ACC112 (cell line): ENCODE data around the gene HYAL2.

Experiments used
- H2AFZ ChIP-seq: fragments of 200-600 bp; sonication (generic); one replicate; pipeline ENCODE4 v1.6.0; 2017; ENCODE audit warnings: antibody characterized with exemption, low read length; ENCODE audit not compliant: unreplicated experiment
- H3K27ac ChIP-seq: fragments of 200-600 bp; sonication (generic); 2 replicates; pipeline ENCODE4 v1.5.1; 2014; ENCODE audit warnings: low read depth, mild to moderate bottlenecking, antibody characterized with exemption, low read length, moderate library complexity
- H3K27me3 ChIP-seq: fragments of 200-600 bp; sonication (generic); 2 replicates; pipeline ENCODE4 v1.6.1; 2014; ENCODE audit warnings: mild to moderate bottlenecking, antibody characterized with exemption, low read length, moderate library complexity, mixed read lengths; ENCODE audit not compliant: insufficient read depth
- H3K36me3 ChIP-seq: fragments of 200-600 bp; sonication (generic); 2 replicates; pipeline ENCODE4 v1.6.1; 2016; ENCODE audit warnings: mild to moderate bottlenecking, antibody characterized with exemption, low read length, moderate library complexity, mixed read lengths; ENCODE audit not compliant: insufficient read depth
- H3K4me1 ChIP-seq: fragments of 200-600 bp; sonication (generic); one replicate; pipeline ENCODE4 v1.6.1; 2016; ENCODE audit warnings: low read length, mixed read lengths; ENCODE audit not compliant: insufficient read depth, unreplicated experiment, control insufficient read depth
- H3K4me3 ChIP-seq: fragments of 200-600 bp; sonication (generic); 2 replicates; pipeline ENCODE4 v1.5.1; 2014; ENCODE audit warnings: mild to moderate bottlenecking, low read depth, low read length
- H3K79me2 ChIP-seq: fragments of 200-600 bp; sonication (generic); one replicate; pipeline ENCODE4 v1.6.0; 2016; ENCODE audit warnings: low read length; ENCODE audit not compliant: control insufficient read depth, unreplicated experiment, insufficient read depth

HYAL2 gene

DNA sequence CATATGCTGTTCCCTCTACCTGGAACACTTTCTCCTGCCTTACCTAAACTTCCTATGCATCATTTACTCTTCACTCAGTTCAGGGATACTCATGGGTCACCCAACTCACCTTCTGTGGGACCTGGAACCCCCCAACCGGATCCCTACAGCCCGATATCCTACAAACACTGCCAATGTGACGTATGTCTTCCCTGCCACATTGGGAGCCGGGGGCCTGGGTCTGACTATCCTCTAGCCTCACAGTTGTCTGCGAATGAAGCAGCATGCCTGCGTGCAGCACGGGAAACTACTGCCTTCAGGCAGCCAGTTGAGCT is 27.6 kb upstream of the HYAL2 start:
- H3K27me3 ChIP-seq: no peaks in the 10 kb centered on the region
- peaks cover 14% of the 10 kb centered on the region for H3K4me1 ChIP-seq
- H3K36me3 ChIP-seq: no peaks in the 10 kb centered on the region
- peaks cover 30% of the 10 kb centered on the region for H3K79me2 ChIP-seq
- peak overlapping the region; percentile 98 for H3K4me3 ChIP-seq
- H2AFZ ChIP-seq: peak overlapping the region; percentile 79
- peak overlapping the region; percentile 30; the same call in 1 of the 2 replicates for H3K27ac ChIP-seq

DNA sequence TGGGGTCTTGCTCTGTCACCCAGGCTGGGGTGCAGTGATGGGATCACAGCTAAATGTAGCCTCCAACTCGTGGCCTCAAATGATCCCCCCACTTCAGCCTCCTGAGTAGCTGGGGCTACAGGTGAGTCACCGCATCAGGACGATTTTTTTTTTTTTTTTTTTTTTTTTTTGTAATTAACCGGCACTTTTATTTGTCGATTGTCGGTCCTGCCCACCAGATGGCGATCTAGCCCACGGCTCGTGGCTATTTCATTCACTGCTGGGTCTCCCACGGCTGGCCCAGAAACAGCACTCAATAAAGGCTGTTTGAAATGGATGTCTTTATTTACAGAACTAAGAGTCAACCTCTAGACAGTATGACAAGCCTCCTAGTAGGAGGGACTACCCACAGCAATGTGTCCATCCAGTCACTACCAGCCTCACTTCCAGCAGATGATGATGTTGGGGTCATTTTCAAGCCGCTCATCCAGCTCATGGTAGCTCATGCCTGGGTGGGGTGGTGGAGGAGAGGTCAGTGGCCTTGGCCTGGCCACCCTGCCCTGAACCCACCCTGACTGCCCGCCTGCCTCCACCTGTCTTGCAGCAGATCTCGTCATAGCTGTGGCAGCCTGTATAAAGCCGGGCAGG is 24.8 kb upstream of the HYAL2 start:
- H3K27ac ChIP-seq: no peak overlapping the region
- H2AFZ ChIP-seq: no peak overlapping the region
- peaks cover 14% of the 10 kb centered on the region for H3K4me1 ChIP-seq
- no peak overlapping the region for H3K4me3 ChIP-seq
- H3K27me3 ChIP-seq: no peaks in the 10 kb centered on the region
- H3K36me3 ChIP-seq: no peaks in the 10 kb centered on the region
- peaks cover 18% of the 10 kb centered on the region for H3K79me2 ChIP-seq

DNA sequence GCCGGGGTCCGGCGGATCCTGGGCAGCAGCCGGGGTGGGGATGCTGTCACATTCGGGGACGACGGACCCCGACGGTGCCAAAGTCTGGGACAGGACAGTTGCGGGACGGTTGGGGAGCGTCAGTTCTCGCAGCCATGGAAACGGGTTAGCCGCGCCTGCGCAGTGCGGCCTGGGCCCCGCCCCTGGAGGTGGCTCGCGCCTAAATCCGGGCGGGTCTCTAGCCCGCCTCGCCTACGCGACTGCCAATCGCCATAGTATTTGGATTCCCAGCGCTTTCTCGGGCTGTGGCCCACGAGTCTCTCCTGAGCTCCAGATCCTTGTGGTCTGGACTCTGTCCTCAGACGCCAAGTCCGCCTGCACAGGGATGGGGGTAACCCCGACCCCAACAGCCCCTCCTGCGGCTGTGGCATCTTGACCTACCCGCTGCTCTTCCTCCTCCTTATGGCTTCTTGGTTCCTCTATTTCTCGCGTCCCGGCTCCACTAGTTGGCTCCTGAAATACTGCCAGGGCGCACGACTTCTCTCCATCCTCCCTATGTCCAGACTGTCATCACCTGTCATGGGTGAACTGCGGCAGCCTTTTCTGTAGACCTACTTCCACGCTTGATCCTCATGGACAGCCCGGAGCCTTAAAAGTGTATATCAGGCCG is 23.2 kb upstream of the HYAL2 start, which contains the start of gene ZMYND10:
ZMYND10 (minus strand) TSS at position 147 of the 649 bp plus-strand sequence. CDS start 153 bp downstream, outside the sequence.
- no peaks in the 10 kb centered on the region for H3K27me3 ChIP-seq
- peak within 1 kb of the TSS; percentile 83 for H2AFZ ChIP-seq
- H3K4me3 ChIP-seq: peak within 1 kb of the TSS; percentile 70
- H3K36me3 ChIP-seq: no peaks in the 10 kb centered on the region
- H3K79me2 ChIP-seq: peaks cover 10% of the 10 kb centered on the region
- no peak within 1 kb of the TSS for H3K27ac ChIP-seq
- H3K4me1 ChIP-seq: peaks cover 9% of the 10 kb centered on the region

GRCh38 chr3:50345008-50345407 is 22.5 kb upstream of the HYAL2 start:
- H3K4me1 ChIP-seq: peaks cover 9% of the 10 kb centered on the region
- no peak overlapping the region for H3K27ac ChIP-seq
- H2AFZ ChIP-seq: no peak overlapping the region
- H3K4me3 ChIP-seq: peak overlapping the region; percentile 70
- H3K79me2 ChIP-seq: peaks cover 13% of the 10 kb centered on the region
- no peaks in the 10 kb centered on the region for H3K36me3 ChIP-seq
- no peaks in the 10 kb centered on the region for H3K27me3 ChIP-seq

- H3K79me2 ChIP-seq: peaks cover 24% of the 10 kb centered on the region
- no peak overlapping the region for H3K4me3 ChIP-seq
- peaks cover 19% of the 10 kb centered on the region for H3K4me1 ChIP-seq
- no peak overlapping the region for H2AFZ ChIP-seq
- no peaks in the 10 kb centered on the region for H3K27me3 ChIP-seq
- H3K27ac ChIP-seq: no peak overlapping the region
- no peaks in the 10 kb centered on the region for H3K36me3 ChIP-seq
Measured at GRCh38 chr3:50342813-50343633, 20.5 kb upstream of the HYAL2 start.

GRCh38 chr3:50341996-50342650 is 19.6 kb upstream of the HYAL2 start:
- H2AFZ ChIP-seq: no peak overlapping the region

GRCh38 chr3:50341537-50341936 is 19.0 kb upstream of the HYAL2 start:
- Histone ChIP-seq H3K4me3 (peak overlapping the region; percentile 94), H3K36me3 (no peaks in the 10 kb centered on the region), H2AFZ (no peak overlapping the region), H3K27me3 (no peaks in the 10 kb centered on the region), H3K27ac (no peak overlapping the region), H3K4me1 (peaks cover 19% of the 10 kb centered on the region), H3K79me2 (peaks cover 33% of the 10 kb centered on the region)

More at GRCh38 chr3:50341996-50342650, 19.6 kb upstream of the HYAL2 start:
- H3K79me2 ChIP-seq: peaks cover 29% of the 10 kb centered on the region
- no peaks in the 10 kb centered on the region for H3K36me3 ChIP-seq
- H3K4me3 ChIP-seq: peak overlapping the region; percentile 94
- H3K27me3 ChIP-seq: no peaks in the 10 kb centered on the region
- H3K4me1 ChIP-seq: peaks cover 19% of the 10 kb centered on the region
- no peak overlapping the region for H3K27ac ChIP-seq

DNA sequence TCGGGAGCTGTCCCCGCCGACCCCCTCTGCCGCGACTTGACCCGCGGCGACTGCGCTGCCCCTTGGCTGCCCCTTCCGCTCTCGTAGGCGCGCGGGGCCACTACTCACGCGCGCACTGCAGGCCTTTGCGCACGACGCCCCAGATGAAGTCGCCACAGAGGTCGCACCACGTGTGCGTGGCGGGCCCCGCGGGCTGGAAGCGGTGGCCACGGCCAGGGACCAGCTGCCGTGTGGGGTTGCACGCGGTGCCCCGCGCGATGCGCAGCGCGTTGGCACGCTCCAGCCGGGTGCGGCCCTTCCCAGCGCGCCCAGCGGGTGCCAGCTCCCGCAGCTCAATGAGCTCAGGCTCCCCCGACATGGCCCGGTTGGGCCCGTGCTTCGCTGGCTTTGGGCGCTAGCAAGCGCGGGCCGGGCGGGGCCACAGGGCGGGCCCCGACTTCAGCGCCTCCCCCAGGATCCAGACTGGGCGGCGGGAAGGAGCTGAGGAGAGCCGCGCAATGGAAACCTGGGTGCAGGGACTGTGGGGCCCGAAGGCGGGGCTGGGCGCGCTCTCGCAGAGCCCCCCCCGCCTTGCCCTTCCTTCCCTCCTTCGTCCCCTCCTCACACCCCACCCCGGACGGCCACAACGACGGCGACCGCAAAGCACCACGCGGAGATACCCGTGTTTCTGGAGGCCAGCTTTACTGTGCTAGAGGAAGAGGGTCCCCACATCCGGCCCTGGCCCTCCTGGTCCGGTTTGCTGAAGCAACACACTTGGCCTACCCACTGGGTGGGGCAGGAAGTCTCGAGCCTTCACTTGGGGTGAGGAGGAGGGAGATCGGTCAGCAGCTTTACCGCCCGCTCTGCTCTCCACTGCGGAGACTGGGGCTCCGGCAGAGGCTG is 18.1 kb upstream of the HYAL2 start, which contains the start of gene RASSF1:
RASSF1 (minus strand) TSS at position 389 of the 882 bp plus-strand sequence; CDS start at position 358, 31 bp downstream.
- H2AFZ ChIP-seq: peak within 1 kb of the TSS; percentile 49
- peak within 1 kb of the TSS; percentile 72 for H3K27ac ChIP-seq
- peaks cover 41% of the 10 kb centered on the region for H3K79me2 ChIP-seq
- H3K4me1 ChIP-seq: peaks cover 23% of the 10 kb centered on the region
- no peaks in the 10 kb centered on the region for H3K27me3 ChIP-seq
- no peaks in the 10 kb centered on the region; the same call in 1 of the 2 replicates for H3K36me3 ChIP-seq
- H3K4me3 ChIP-seq: peak within 1 kb of the TSS; percentile 94

DNA sequence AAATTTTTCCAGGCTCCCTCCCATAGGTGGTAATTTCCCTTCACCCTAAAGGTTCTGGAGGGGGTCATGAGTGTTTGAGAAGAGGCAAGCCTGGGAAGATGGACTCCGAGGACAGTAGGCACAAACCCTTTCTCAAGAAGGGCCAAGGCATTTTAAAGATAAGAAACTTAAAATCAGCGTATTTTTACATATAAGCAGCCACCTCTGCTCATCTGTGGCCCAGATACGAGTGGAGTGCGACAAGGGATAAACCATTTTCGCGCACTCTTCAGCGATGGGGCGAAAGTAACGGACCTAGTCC is 17.6 kb upstream of the HYAL2 start:
- Histone ChIP-seq H2AFZ (peak overlapping the region; percentile 45), H3K27me3 (no peaks in the 10 kb centered on the region), H3K36me3 (no peaks in the 10 kb centered on the region; the same call in 1 of the 2 replicates), H3K27ac (peak overlapping the region; percentile 72), H3K79me2 (peaks cover 47% of the 10 kb centered on the region), H3K4me3 (peak overlapping the region; percentile 94), H3K4me1 (peaks cover 26% of the 10 kb centered on the region)
